Amniotic epithelial cell (primary cell): Measurements from ENCODE around the gene KLF15.

ENCODE experiments used
- DNase-seq: peaks from one replicate; pipeline ENCODE4 v3.0.0-alpha.2; 2010; ENCODE audit warnings: low read depth

Gene KLF15

DNA sequence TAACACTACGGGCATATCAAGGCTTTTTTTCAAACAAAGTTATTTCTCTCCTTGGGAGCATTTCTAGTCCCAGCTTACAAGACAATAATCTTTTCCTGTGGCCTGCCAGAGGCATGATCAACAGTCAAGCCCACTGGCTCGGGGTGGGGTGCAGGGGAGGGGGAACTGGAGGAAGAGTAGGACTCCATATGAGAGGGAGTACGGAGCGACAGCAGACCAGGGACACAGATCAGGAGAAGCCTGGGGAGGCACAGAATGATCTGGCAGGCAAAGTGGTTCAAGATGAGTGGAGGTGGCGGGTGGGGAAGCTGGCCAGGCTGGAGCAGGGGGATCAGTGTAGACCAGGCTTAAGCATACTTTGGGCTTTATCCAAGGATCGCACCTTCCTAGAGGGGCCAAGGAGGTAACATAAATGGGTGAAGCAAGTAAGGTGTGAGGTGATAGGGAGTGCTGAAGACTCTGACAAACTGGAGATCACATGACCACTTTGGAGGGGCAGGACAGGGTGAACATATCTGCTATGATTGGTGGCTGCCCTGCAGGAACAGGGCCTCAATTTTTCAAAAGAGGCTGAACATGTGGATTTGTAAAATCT, 37.4 kb downstream of the KLF15 start:
- no peak for DNase-seq

DNA sequence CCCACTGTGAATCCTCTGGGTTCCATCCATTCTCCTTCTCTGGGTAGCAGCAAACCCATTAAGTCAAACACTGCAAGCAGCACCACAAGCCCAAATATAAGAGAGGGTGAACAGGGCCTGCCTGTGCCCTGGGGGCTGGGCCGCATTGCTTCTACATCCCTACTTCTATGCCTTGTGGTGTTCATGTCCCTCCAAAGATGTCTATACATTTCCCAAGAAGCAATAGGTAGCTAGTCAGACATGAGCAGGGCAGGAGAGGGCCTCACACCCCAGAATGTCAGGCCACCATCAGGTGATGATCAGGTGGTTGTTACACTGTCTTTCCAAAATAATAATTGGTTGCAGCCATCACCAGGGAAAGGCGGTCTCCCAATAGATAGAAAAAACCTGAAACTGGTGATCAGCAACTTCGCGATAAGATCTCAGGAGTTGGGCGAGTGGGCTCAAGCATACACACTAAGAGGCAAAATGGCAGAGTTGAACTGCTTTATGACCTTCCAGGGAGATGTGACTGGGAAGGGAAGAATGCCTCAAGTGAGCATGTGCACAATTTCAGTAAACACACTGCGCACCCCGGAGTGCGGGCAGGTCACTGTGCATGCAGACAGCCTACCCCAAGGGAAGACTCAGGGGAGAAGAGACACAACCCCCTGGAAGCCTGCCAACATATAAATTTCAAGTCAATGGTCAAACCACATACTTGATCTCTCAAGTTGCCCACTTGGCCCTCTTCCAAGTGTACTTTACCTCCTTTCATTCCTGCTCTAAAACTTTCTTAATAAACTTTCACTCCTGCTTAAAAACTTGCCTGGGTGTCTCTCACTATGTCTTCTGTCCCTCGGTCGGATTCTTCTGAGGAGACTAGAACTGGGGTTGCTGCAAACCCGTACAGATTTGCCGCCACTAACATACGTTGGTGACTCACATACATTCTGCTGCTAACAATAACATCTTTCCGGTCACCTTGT, 39.9 kb downstream of the KLF15 start:
- no peak for DNase-seq

DNA sequence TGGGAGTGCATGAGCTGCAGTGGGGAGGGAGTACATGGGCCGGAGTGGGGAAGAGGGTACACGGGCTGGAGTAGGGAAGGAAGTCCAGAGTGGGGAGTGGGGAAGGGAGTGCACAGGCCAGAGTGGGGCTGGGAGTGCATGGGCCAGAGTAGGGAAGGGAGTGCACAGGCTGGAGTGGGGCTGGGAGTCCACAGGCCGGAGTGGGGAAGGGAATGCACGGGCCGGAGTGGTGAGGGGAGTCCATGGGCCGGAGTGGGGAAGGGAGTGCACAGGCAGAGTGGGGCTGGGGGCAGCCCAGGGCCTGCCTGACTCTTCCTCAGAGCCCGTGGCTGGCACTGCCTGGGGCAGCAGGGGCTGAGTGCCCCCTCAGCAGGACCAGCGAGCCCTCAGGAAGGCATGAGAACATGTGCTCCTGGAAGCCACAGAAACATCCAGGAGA, 40.7 kb downstream of the KLF15 start:
- no peak for DNase-seq

DNA sequence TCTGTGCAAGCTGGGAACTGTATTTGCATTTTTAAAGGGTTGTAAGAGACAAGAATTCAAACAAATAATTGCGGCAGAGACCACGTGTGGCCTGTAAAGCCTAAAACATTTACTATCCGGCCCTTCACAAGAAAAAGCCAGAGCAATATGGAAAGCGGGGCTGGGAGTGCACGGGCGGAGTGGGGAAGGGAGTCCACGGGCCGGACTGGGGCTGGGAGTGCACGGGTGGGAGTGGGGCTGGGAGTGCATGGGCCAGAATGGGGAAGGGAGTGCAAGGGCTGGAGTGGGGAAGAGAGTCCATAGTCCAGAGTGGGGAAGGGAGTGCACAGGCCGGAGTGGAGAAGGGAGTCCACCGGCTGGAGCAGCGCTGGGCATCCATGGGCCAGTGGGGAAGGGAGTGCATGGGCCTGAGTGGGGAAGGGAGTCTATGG, 41.2 kb downstream of the KLF15 start:
- DNase-seq, result no peak

DNA sequence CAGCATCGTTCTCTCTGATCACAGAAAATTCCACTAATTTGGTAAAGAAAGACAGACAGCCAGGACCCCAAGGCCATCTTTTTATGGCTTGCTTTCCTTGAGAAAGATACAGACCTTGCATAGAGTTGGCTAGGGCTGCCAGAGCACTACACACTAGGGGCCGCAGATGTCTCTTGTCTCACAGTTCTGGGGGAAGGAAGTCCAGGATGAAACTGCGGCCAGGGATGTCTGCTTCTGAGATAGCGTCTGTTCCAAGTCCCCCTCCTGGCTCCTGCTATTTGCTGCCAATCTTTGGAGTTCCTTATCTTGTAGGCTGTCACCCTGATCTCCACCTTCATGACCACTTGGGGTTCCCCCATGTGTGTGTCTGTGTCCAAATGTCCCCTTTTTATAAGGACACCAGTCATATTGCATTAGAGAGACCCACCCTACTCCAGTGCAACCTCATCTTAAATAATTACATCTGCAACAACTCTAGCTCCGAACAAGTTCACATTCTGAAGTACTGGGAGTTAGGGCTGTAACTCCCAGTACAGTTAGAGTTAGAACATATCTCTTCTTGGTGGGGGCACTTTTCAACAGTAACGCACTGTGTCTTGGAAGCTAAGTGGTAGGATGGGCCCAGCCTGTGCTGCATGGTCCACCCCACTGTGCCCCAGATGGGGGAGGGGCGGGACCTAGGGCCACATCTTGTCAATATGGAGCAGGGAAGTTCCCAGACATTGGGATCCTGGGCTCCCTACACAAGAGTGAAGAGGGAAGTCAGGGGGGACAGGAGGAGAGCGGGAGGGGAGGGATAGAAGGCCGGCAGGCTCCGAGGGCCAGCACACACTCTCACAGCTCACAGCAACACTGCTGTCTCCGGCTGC, 42.2 kb downstream of the KLF15 start:
- no peak for DNase-seq

DNA sequence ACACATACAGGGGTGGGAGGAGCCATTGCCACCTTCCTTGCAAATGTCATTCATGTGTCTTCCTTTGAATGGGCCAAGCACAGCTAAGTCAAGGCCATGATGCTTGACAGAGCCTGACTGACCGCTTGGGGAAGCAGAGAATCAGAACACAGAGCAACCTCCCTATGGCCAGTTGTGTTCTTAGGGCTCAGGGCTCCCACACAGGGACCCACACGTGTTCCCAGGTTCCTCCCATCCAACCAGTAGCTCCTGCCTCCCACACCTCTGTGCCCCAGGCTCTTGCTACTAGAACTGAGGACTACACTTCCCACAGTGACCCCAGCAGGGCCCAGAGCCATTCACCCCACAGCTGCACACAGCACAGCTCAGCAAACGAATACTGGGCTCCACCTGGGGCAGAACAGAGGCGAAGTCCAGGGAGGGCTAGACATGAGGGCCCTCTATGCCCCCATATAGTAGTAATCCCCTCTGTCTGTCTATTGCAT, 42.9 kb downstream of the KLF15 start:
- no peak for DNase-seq

DNA sequence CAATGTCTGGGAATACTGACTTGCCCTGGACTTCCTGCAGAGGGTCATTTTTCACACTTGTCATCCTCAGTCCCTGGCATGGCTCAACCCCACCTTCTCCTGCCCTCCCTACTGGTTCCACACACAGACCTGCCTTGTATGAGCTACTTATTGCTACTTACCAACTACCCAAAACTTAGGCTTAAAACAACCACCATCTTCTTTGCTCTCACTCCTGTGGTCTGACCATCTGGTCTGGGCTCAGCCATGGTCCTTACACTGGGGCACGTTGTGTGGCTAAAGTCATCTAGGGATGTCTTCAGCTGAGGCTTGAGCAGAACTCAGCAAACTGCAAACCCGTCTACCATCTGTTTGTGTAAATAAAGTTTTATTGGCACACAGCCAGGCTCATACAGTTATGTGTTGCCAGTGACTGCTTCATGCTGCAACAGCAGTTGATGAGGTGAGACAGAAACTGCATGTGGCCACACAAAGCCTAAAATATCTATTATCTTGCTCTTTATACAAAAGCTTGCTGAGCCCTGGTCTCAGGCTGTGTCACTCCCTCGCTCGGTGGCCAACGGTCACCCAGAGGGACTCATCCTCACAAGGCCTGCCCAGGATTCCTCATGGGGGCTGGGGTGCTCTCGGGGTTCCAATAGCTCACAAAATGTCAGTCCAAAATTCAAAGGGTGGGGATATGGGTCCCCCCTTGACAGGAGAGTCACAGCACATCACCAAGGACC, 43.5 kb downstream of the KLF15 start:
- no peak for DNase-seq

DNA sequence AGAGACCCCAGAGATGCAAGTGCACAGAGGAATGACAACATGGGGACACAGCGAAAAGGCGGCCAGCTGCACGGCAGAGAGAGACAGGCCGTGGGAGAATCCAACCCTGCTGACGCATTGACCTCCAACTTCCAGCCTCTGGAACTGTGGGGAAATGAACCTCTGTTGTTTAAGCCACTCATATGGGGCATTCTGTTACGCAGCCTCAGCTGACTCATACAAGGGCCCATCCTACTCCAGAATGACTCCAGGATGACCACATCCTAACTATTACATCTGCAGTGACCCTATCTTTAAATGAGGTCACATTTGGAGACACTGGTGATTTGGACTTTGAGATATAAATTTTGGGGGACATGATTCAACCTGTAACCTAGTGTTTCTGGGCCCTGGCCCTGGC, 44.0 kb downstream of the KLF15 start:
- DNase-seq, result no peak

DNA sequence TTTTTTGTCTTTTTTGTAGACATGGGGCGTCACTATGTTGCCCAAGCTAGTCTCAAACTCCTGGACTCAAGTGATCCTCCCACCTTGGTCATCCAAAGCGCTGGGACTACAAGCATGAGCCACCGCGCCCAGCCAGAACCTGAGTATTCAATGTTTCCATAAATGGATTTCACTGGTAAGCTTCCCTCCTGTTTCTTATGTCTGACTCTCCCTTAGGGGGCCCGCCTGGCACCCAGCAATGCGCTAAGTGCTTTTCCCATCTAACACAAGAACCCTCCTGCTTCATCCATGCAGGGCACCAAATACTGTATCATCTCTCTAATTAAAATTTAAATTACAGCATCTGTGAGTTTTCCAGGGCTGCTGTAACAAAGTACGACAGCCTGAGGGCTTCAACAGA, 44.9 kb downstream of the KLF15 start:
- no peak for DNase-seq

DNA sequence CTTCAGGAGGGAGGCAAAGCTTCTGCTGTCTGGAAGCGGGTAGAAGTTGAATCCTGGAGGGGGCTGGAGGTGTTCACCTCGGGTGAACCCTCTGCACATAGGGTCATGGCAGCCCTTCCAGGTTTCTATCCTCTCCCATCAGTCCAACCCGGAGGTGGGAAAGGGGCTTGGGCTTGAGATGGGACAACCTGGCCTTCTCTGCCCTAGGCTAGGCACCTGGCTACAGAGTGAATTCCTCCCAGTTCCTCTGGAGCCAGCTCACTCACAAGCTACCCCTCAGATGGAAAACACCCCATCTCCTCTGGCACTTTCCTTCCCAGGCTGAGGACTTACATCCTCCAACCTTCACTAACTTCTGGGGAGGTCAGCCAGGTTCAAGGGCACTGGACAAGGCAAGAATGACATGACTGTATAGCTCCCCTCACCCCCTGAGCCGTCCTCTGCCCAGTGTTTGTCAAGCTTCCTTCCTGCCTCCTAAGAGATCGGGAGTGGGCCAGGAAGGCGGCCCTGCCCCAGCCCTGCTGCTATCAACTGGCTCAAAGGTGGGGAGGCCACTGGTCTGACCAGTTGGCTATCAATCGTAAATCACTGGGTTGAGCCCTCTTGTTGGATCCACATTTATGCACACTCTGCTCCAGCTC, 45.8 kb downstream of the KLF15 start:
- no peak for DNase-seq

DNA sequence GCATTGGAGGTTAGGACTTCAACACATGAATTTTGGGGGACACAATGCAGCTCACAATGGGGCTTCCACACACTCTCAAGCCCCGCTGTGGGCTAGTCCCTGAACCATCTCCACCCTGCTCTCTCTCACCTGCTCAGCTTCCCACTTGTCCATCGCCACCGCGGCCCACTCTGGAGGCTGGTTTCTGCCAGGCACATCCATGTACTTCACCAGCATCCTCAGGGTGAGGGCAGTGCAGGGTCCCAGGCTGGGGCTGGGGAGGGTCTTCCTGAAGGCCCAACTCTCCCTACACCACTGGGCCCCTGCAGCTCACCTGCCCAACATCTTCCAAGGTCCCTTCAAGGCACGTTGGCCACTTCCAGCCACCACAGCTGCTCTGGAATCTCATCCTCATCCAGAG, 46.4 kb downstream of the KLF15 start:
- no peak for DNase-seq

DNA sequence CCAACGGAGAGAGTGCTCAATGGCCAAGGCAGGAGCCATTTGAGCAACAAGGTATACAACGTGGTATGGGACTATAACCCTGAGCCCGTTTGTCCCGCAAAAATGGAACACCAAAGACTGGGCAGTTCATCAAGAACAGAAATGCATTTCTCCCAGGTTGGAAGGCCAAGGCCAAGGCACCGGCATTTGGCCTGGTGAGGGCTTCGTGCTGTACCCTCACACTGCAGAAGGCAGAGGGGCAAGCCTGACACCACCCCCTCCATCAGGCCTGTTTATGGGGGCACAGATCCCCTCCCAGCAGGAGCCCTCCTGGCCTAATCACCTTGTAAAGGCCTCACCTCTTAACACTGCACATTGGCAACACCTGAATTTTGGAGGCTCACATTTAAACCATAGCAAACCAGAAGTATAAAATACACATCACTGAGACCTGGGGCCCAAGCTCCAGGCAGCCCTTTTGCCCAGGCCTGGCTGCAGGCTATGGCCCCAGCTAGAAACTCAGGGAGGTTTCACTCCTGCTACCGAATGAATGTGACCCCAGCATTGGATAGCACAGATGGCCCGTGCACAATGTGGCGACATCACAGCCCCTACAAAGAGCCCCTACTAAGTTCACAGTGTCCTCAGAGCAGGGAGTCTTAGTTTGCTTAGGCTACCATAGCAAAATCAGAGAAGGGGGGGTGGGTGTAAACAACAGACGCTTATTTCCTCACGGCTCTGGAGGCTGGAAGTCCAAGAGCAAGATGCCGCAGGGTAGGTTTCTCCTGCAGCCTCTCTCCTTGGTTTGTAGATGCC, 47.1 kb downstream of the KLF15 start:
- no peak for DNase-seq

DNA sequence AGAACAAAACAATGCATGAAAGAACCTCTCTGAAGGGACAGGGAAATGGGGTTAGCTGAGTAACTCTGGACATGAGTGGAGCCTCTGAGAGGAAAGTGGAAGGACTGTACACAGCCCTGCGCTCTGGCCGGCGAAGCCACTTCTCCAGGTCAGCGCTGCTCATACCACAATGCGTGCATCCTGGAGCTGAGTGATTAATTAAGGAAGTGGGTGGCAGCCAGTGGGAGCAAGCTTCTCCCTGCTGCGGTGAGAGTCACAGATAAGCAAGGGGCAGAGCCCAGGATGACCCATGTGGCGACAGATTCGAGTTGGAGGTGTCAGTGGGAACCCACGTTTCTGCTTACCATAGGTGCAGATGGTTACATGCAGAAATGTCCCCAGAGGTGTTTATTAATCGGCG, 48.0 kb downstream of the KLF15 start:
- no peak for DNase-seq

DNA sequence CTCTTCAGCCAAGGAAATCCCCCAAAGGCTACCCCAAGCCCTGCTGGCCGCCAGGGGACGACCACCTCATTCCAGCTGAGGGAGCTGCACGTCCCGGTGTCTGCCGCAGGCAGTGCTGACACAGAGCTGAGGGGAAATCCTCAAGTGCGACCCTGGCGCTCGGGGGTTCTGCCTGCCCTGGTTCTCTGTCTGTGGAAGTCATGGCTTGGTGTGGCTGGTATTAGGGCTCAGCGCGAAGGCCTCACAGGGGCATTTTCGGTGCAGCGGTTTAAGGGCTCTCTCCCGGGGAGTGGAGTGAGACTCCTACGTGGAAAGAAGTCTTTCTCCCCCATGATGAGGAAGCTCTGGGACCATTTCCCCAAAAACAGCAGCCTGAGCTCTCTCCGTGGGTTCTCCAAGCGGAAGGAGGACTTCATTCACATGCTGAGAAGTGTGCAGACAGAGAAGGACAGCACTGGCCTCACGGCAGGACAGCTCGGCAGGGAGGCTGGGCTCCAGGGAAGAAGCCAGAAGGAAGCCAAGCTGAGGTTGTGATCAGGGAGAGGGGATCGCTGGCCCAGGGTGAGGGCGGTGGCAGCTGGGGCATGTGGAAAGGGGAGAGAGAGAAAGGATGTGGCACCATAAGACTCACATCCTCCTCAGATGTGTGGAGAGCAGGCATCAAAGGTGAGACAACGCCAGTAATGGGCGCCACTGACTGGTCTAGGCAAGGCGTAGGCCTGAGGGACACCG, 48.6 kb downstream of the KLF15 start:
- DNase-seq, result no peak

DNA sequence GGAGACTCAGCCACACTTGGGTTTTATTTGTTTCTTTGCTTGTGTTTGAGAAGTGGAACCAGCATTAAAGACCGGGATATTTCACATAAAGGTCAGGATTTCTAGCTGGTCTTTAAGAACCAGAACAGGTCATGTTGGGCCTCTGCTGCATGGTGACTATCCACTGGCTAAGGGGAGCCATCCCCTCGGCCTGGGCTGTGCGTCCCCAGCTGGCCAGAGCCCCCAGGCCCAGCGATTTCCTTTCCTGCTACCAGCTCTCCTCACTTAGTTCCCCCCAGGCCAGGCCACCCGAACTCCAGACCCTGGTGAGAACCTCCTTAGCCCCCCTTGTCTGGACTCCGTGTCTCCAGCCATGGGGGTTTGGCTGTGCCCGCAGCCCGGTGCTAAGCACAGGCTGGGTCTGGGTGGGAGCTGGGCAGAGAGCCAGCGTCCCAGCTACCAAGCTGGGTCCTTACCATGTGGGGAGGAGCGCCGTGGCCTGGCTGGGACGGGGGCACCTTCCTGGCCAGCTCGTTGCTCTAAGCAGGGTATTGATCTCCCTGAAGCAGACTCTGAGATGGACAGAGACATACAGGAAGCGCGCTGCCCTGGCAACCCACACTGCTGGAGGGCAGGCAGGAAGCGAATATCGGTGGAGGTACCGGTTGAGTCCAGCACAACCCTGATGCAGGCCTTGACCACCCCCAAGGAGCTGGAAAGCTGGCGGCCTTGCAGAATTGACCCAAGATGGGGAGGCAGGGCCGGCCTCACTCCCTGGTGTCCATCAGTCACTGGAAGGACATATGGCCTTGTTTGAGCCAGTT, 49.4 kb downstream of the KLF15 start:
- DNase-seq, result no peak

DNA sequence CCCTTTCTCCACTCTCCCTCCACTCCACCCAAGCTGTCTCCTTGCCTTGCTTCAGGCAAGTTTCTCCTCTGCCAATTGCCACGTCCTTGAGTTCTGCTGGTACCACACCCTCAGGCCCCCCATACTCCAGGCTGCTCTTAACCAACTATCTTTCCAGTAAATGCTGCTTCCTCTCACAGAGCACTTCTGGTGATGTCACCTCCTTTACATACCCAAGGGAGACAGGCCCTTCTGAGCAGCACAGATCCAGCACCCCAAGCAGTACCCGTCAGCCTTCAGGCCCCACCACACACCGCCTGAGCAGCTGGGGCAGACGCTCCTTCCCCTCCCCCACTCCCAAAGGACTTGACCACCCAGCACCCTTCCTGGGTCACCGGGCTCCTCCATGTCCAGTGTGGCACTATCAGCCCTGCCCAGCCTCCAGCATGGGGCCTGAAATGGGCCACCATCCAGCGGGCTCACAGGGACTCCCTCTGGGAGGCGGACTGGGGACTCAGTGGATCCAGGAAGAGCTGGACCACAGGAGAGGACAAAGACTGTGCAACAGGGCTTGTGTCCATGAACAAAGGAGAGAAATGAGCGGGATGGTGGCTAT, 50.2 kb downstream of the KLF15 start:
- DNase-seq, result no peak

DNA sequence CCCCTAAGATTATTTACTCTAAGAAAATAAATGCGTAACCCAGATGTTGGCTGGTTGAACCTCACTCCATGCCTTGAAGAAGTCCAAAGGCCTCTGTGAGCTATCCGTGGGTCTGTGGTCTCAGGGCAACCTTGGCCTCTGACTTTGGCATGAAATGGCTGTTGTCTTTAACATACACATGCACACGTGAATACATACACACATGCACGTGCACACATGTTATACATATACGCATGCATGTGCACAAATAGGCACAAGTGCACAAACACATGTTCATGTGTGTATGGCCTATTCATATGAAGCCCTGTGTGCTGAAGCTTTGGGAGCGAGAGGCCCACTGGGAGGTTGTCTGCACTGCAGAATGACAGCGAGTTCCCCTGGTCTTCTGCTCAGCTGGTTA, 50.8 kb downstream of the KLF15 start:
- no peak for DNase-seq

DNA sequence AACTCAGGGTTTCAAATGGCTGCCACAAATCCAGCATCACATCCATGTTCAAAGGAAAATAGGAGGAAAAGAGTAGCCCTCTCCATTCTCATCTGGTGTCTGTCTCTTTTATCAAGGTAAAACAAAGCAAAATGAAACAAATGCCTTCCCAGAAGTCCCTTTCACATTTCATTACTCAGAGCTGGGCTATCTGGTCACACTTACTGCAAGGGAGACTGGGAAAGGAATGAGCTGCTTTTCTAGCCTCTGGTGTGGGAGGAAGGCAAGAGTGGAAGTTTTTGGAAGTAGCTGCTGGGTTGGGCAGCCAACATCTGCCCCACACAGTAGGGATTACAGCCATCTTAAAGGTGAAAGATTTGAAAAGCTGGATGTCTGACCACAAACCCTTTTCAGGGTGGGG, 51.8 kb downstream of the KLF15 start:
- DNase-seq, result peak; percentile 30
